Ovary (tissue), 9 donors: Measurements from ENCODE around the gene POLR1G. TPM values are rescaled to one million over a fixed set of nuclear protein-coding genes. Genes with fewer than 3 reads are reported as not detected.

Source experiments
- DNase-seq, 5 donors: peaks; one replicate each; pipeline ENCODE4 v3.0.0-alpha.2; 2019 to 2020
- H3K27ac ChIP-seq, 2 donors: fragments of 200-600 bp; one replicate each; pipeline versions ENCODE4 v1.5.1 to v1.8.0; 2019 to 2022
- H3K27me3 ChIP-seq: fragments of 200-600 bp; one replicate; pipeline ENCODE4 v1.8.0; 2022
- H3K36me3 ChIP-seq: fragments of 200-600 bp; sonication (generic); one replicate; pipeline ENCODE4 v1.5.1; 2019
- H3K4me1 ChIP-seq: one replicate; pipeline ENCODE4 v1.8.1; 2013; ENCODE audit warnings: mild to moderate bottlenecking, moderate library complexity; ENCODE audit not compliant: insufficient read depth
- H3K4me3 ChIP-seq: fragments of 200-600 bp; sonication (generic); one replicate; pipeline ENCODE4 v1.5.1; 2017
- H3K9me3 ChIP-seq, 2 donors: fragments of 200-600 bp in 1 of 2; sonication (generic) in 1 of 2; one replicate each; pipeline versions ENCODE4 v1.5.1 to v1.8.1; 2013 to 2019; ENCODE audit warnings: mild to moderate bottlenecking in 1 of 2, moderate library complexity in 1 of 2
- CTCF ChIP-seq, 3 donors: fragments of 450-650 bp in 2 of 3; fragments of 200-600 bp in 1 of 3; IDR thresholded peaks; one replicate each; pipeline versions ENCODE4 v1.5.1 to v1.8.0; 2016 to 2022; ENCODE audit warnings: antibody characterized with exemption in 3 of 3, mild to moderate bottlenecking in 1 of 3
- EP300 ChIP-seq: sonication (generic); formaldehyde crosslinking; IDR thresholded peaks from one replicate; pipeline ENCODE4 v1.6.1; 2017; ENCODE audit warnings: antibody characterized with exemption
- POLR2A ChIP-seq: fragments of 450-650 bp; IDR thresholded peaks from one replicate; pipeline ENCODE4 v1.6.1; 2017; ENCODE audit warnings: antibody characterized with exemption, mild to moderate bottlenecking, moderate library complexity
- WGBS, 3 donors: extraction: QIAGEN DNeasy Blood & Tissue Kit in 1 of 3; methylation state at CpG; one replicate each; pipeline versions ENCODE4 v1.1.5 to v1.1.7; 2013 to 2017; 5-methylcytosine and 5-hydroxymethylcytosine counted together
- intact Hi-C, 4 donors: fragments of 100-400 bp; cut with DNase I; formaldehyde crosslinking; loops; one replicate each; pipeline versions ENCODE4 v1.11.0 to v1.15.1; 2022 to 2023
- polyA plus RNA-seq, 2 donors: library from polyadenylated mRNA; stranded (reverse); fragments of 200-250 nt in 1 of 2; fragments of 350-450 nt in 1 of 2; fragmentation: Illumina TruSeq in 1 of 2; extraction: RNeasy Lipid Tissue Mini Kit (QIAGEN cat#74804) in 1 of 2; gene quantifications; one replicate each; pipeline ENCODE4 v1.2.3, GENCODE V29; 2013 to 2014
- total RNA-seq, 7 donors: library from RNA; depleted of rRNA in 2 of 7; stranded (reverse); fragments of >200 nt in 2 of 7; fragmentation: NEBNext Ultra II Directional in 3 of 7; extraction: Animal tissue kit (Norgen Biotek cat#: 25700) in 3 of 7; gene quantifications; one replicate each; pipeline versions ENCODE4 v1.1.0 to v1.2.4, GENCODE V29; 2016 to 2023
- donor health status: DM: no; HTN: no; CAD: no; lungs with moderate emphysema.
- donor health status: DM: no; HTN: no; CAD: no.
- donor health status: Bipolar disorder and iron deficiency.
- donor health status: DM: yes; HTN: yes; CAD: no.
- donor health status: DM: no; HTN: no; CAD: no.
- donor health status: DM: yes; HTN: yes; CAD: no.

The POLR1G gene
- total and polyA plus RNA-seq, 9 donors = 1.5 to 8.5 (median 5.4) TPM

GRCh38 chr19:45437328-45437727 is 30.9 kb downstream of the POLR1G start:
- no peaks in the 10 kb centered on the region for H3K9me3 ChIP-seq
- no peaks in the 10 kb centered on the region for H3K27me3 ChIP-seq
- H3K4me3 ChIP-seq = no peak overlapping the region
- H3K36me3 ChIP-seq = no peaks in the 10 kb centered on the region
- peaks cover 3% of the 10 kb centered on the region for H3K4me1 ChIP-seq
- TF ChIP-seq POLR2A = no peak
- no peak for TF ChIP-seq EP300
- no peak for TF ChIP-seq CTCF (IDR thresholded peaks at IDR 0.05)
- WGBS, 3 donors = 86 to 90% (median 89%) methylated on average over 3 of the region's 3 CpGs
- no peak for DNase-seq
- no peak overlapping the region for H3K27ac ChIP-seq
- intact Hi-C loops = loop anchor here in 1 of 4 donors (10.0 kb wide), 1 partner anchor 207 kb away; no protein-coding TSS in a partner anchor

DNA sequence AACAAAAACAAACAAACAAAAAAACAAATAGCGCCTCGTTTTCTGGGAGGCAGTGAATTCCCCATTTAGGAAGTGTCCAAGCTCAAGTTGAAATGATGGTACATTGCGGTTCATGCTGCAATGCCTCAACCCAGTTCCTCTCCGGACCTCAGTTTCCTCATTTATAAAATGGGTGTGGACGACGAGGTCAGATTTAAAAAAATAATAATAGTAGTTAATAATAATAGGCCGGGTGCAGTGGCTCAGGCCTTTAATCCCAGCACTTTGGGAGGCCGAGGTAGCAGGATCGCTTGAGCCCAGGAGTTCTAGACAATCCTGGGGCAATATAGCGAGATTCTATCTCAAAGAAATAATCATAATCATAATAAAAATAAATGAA is 32.7 kb downstream of the POLR1G start:
- Histone ChIP-seq H3K9me3 (no peaks in the 10 kb centered on the region), H3K4me1 (peaks cover 3% of the 10 kb centered on the region), H3K36me3 (no peaks in the 10 kb centered on the region), H3K27me3 (no peaks in the 10 kb centered on the region), H3K27ac (peak overlapping the region; percentile 96 to 98), H3K4me3 (peak overlapping the region; percentile 65)
- intact Hi-C loops = loop anchor here in 2 of 4 donors (2.0 to 10.0 kb wide), 2 partner anchors 40 to 206 kb away; no protein-coding TSS in a partner anchor
- DNase-seq = no peak
- WGBS, 3 donors = 25 to 31% (median 27%) methylated on average over 10 of the region's 10 CpGs
- TF ChIP-seq EP300 = no peak

DNA sequence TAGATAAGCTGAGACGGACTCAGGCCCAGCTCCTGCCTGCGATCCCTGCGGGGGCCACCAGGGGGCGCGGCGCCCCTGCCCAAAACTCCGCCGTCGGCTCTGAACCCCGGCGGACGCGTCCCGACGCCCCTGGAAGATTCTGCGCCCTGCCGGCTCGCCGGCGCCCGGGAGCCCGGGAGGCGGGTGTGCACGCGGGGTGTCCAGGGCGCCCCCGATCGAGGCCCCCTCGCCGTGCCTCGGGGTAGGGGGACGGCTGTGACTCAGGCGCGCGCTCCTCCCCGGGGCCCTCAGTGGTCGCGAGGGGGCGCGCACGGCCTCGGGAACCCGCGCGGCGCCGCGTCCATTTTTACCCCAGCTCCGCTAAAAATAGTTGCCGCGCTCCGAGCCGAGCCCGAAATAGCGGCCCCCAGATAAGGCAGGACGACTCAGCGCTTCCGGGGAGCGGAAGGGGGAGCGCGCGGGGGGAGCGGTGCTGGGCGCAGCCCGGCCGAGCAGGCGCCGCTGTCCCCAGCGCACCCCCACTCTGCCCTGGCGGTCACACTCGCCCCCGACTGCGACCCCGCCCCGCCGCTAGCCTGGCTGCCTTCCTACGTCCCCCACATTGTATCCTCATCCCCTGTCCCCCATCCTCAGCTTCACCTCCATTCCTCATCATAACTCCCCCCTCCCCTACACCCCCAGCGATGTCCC is 33.3 kb downstream of the POLR1G start:
- H3K27ac ChIP-seq = peak overlapping the region; percentile 96 to 98
- H3K27me3 ChIP-seq = no peaks in the 10 kb centered on the region
- peak overlapping the region; percentile 65 for H3K4me3 ChIP-seq
- TF ChIP-seq POLR2A = peak; percentile 43
- peak; percentile 33 for TF ChIP-seq EP300
- TF ChIP-seq CTCF (IDR thresholded peaks at IDR 0.05) = peak; percentile 99 to 100 (median 100)
- intact Hi-C loops = loop anchor here (1.0 to 10.0 kb wide), 4 partner anchors 17 to 205 kb away; partner anchors contain the start of gene ERCC1 (in 1 of the 4)
- no peaks in the 10 kb centered on the region for H3K9me3 ChIP-seq
- H3K36me3 ChIP-seq = no peaks in the 10 kb centered on the region
- peak; percentile 93 to 95 (median 93) for DNase-seq
- H3K4me1 ChIP-seq = peaks cover 5% of the 10 kb centered on the region
- 0 to 1% (median 0%) methylated on average over 27 to 78 of the region's 78 CpGs for WGBS, 3 donors

- whole genome bisulfite sequencing, 3 donors = 50 to 57% (median 52%) methylated on average over 9 of the region's 9 CpGs
- TF ChIP-seq EP300 (no peak), CTCF (IDR thresholded peaks at IDR 0.05) (no peak), POLR2A (no peak)
Observed at GRCh38 chr19:45440259-45440638, 33.8 kb downstream of the POLR1G start.

More at GRCh38 chr19:45440259-45440638, 33.8 kb downstream of the POLR1G start:
- DNase-seq = peak in 1 of 5 donors; percentile 49
- H3K36me3 ChIP-seq = no peaks in the 10 kb centered on the region
- H3K9me3 ChIP-seq = no peaks in the 10 kb centered on the region
- peaks cover 9% of the 10 kb centered on the region for H3K4me1 ChIP-seq
- peak overlapping the region; percentile 65 for H3K4me3 ChIP-seq
- intact Hi-C loops = loop anchor here in 2 of 4 donors (1.0 to 2.0 kb wide), 3 partner anchors 17 to 39 kb away; partner anchors contain the start of gene ERCC1 (in 1 of the 2)
- peak overlapping the region; percentile 96 to 98 for H3K27ac ChIP-seq
- no peaks in the 10 kb centered on the region for H3K27me3 ChIP-seq
